ENCODE data around the gene TBX4.

The TBX4 gene

DNA sequence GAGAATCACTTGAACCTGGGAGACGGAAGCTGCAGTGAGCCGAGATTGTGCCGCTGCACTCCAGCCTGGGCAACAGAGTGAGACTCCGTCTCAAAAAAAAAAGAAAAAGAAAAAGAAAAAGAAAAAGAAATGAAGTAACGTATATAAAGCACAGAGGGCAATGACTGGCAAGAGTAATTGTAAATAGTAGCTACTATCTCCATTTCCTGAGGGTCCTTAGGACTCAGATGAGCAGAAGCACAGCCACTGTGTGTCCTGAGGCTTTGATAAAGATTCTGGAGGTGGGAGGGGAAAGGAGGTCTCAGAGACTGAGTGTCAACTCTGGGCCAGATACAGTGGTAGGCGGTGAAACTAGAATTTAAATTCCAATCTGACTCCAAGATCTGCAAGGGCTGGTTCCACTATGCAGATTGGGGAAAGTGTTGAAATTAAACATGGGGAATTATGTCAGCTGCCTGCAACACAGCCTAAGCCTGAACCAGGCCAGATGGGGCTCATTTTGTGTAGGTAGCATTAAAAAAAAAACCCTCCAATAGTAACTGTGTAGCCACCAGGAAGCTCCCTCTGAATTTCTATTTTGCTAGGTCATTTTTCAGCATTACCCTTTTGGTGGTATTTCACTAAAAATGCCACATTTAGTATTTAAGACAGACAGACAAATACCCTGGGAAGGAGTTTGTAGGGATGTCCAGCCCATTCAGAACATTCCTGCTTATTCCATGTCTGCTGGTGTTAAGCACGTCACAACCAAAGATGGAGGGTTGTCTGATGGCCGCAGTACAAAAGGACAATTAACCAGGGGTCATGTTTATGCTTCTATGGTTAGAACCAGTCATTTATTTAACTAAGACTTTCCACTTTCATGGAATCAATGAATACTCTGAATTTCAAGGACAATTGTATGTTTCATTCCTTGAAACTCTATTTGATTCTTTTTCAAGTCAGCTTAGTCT lies 46.1 kb downstream of the TBX4 start:
- TF ChIP-seq TARDBP (IDR thresholded peaks at IDR 0.05) (no peak), L3MBTL2 (conservative IDR thresholded peaks at IDR 0.05) (no peak), ARNT (IDR thresholded peaks at IDR 0.05) (no peak), FOXA1 (IDR thresholded peaks at IDR 0.05) (no peak), ELF4 (IDR thresholded peaks at IDR 0.05) (no peak), ZNF384 (IDR thresholded peaks at IDR 0.05) (no peak)
- TF ChIP-seq, protein P1, sequence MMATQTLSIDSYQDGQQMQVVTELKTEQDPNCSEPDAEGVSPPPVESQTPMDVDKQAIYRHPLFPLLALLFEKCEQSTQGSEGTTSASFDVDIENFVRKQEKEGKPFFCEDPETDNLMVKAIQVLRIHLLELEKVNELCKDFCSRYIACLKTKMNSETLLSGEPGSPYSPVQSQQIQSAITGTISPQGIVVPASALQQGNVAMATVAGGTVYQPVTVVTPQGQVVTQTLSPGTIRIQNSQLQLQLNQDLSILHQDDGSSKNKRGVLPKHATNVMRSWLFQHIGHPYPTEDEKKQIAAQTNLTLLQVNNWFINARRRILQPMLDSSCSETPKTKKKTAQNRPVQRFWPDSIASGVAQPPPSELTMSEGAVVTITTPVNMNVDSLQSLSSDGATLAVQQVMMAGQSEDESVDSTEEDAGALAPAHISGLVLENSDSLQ (IDR thresholded peaks at IDR 0.05): no peak
- no peak for DNase-seq (ENCODE audit: extremely low spot score)
- ChIA-PET CTCF (interaction anchor here (0.5 to 2.7 kb wide), 4 partner anchors 12 to 1338 kb away, joined by 3 to 10 read pairs (median 4); no protein-coding TSS in a partner anchor), POLR2A (interaction anchor here (4.5 kb wide), 1 partner anchor 13 kb away, joined by 27 read pairs; no protein-coding TSS in a partner anchor)

DNA sequence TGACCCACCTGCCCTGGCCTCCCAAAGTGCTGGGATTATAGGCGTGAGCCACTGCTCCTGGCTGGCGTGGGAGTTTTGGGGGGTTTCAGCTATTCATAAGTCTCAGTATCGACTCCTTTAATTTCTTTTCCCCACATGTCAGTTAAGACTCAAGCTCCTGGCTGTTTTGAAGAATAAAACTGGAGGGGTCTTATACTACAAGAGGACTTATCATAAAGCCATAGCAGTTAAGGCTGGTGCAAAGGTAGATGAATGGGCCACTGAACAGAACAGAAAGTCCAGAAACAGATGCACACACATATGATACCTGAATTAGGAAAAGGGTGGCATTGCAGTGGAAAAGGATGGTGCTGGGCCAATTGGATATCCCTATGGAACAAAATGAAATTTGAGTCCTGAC lies 47.4 kb downstream of the TBX4 start:
- POLR2A ChIA-PET: no interaction called here
- no peak for DNase-seq (ENCODE audit: extremely low spot score)
- CTCF ChIA-PET: interaction anchor here (1.5 kb wide), 1 partner anchor 13 kb away, joined by 4 read pairs; no protein-coding TSS in a partner anchor
- TF ChIP-seq L3MBTL2 (conservative IDR thresholded peaks at IDR 0.05): no peak

DNA sequence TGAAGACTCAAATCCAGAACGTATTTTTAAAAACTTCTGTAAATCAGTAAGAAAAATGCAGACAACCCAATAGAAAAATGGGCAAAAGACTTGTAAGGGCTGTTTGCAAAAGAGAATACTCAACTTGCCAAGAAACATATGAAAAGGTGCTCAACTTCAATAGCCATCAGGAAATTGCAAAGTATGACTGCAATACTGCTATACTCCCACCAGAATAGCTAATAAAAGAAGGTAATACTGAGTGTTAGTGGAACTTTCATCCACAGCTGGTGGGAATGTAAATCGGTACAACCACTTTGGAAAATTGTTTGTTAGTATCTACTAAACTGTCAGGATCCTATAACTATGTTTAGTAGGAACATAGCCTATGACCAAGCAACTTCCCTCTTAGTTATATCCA lies 48.1 kb downstream of the TBX4 start:
- no peak for DNase-seq (ENCODE audit: extremely low spot score)
- ChIA-PET POLR2A (no interaction called here), CTCF (no interaction called here)
- TF ChIP-seq FOXK2 (IDR thresholded peaks at IDR 0.05): no peak
- TF ChIP-seq LEF1 (IDR thresholded peaks at IDR 0.05; ENCODE audit: borderline replicate concordance): no peak
- TF ChIP-seq ARNT (IDR thresholded peaks at IDR 0.05): no peak
- TF ChIP-seq CTBP1 (IDR thresholded peaks at IDR 0.05; ENCODE audit: borderline replicate concordance): no peak
- TF ChIP-seq ELF4 (IDR thresholded peaks at IDR 0.05): no peak
- TF ChIP-seq HDGF (IDR thresholded peaks at IDR 0.05; ENCODE audit: borderline replicate concordance): no peak

DNA sequence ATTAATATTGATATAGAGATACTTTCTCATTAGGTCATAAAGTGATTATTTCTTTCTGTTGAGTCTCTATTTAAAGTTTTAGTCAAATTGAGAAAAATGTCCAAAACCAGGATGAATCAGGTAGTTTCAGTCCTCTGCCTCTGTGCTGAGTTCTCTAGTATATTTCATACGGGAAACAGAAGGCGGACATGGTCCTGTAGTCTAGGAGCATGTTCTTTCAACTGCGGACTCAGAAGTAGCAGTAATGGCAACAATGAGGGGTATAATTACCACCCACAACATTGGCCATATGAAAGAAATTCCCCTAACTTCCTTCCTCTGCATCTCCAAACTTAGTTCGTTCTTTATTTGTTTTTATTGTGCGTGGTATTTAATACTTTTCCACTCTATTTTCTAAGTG lies 50.1 kb downstream of the TBX4 start:
- CTCF ChIA-PET: no interaction called here

DNA sequence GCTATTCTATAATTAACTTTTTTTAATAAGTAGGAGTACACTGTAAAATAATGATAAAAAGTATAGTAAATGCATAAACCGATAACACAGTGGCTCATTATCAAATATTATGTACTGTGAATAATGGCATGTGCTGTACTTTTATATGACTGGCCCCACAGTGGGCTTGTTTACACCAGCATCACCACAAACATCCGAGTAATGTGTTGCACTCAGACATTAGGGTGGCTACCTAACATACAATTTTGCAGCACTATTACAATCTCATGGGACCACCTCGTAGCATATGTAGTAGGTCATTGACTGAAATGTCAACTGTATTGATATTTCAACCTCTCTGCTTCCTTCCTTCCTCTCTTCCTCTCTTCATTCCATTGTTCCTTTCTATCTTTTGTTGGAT lies 51.7 kb downstream of the TBX4 start:
- ChIA-PET POLR2A (no interaction called here), CTCF (no interaction called here)
- TF ChIP-seq CTBP1 (IDR thresholded peaks at IDR 0.05; ENCODE audit: borderline replicate concordance): no peak
- no peak for DNase-seq (ENCODE audit: extremely low spot score)

More for the DNA sequence above, 50.1 kb downstream of the TBX4 start:
- DNase-seq (ENCODE audit: extremely low spot score): no peak
- no peak for TF ChIP-seq ZNF384 (IDR thresholded peaks at IDR 0.05)
- no peak for TF ChIP-seq ARNT (IDR thresholded peaks at IDR 0.05)
- no peak for TF ChIP-seq TARDBP (IDR thresholded peaks at IDR 0.05)
- no peak for TF ChIP-seq L3MBTL2 (conservative IDR thresholded peaks at IDR 0.05)
- no peak for TF ChIP-seq FOXM1 (IDR thresholded peaks at IDR 0.05; ENCODE audit: borderline replicate concordance)
- TF ChIP-seq, protein P1 (IDR thresholded peaks at IDR 0.05): no peak
- no peak for TF ChIP-seq SP1 (IDR thresholded peaks at IDR 0.05)
- TF ChIP-seq HDGF (IDR thresholded peaks at IDR 0.05; ENCODE audit: borderline replicate concordance): no peak
- TF ChIP-seq CTBP1 (IDR thresholded peaks at IDR 0.05; ENCODE audit: borderline replicate concordance): no peak
- no peak for TF ChIP-seq FOXA1 (IDR thresholded peaks at IDR 0.05)
- no peak for TF ChIP-seq NFRKB (IDR thresholded peaks at IDR 0.05)
- TF ChIP-seq SUZ12 (IDR thresholded peaks at IDR 0.05): no peak
- no peak for TF ChIP-seq BHLHE40 (IDR thresholded peaks at IDR 0.05; ENCODE audit: borderline replicate concordance)
- TF ChIP-seq LEF1 (IDR thresholded peaks at IDR 0.05; ENCODE audit: borderline replicate concordance): no peak
- TF ChIP-seq FOXK2 (IDR thresholded peaks at IDR 0.05): no peak
- TF ChIP-seq ELF4 (IDR thresholded peaks at IDR 0.05): no peak
- POLR2A ChIA-PET: no interaction called here

DNA sequence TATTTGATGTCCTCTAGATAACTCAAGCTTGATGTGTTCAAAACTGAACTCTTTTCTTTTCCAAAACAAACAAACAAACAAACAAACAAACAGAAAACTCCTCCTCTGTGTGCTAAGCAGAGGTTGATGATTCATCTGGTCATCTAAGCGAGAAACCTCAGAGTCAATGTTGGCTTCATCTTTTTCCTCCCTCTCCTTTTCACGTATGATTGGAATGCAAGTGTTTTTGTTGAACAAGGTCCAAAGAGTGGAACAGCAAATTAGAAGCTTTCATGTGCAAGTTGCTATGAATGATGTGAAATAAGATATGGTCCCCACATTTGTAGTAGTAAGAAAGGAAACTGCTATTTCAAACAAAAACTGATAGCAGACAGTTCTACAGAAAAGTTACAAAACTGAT lies 52.5 kb downstream of the TBX4 start:
- CTCF ChIA-PET: no interaction called here
- TF ChIP-seq CTBP1 (IDR thresholded peaks at IDR 0.05; ENCODE audit: borderline replicate concordance) (no peak), ARNT (IDR thresholded peaks at IDR 0.05) (no peak), TARDBP (IDR thresholded peaks at IDR 0.05) (no peak), HDGF (IDR thresholded peaks at IDR 0.05; ENCODE audit: borderline replicate concordance) (no peak), NFRKB (IDR thresholded peaks at IDR 0.05) (no peak), SP1 (IDR thresholded peaks at IDR 0.05) (no peak), FOXK2 (IDR thresholded peaks at IDR 0.05) (no peak), BHLHE40 (IDR thresholded peaks at IDR 0.05; ENCODE audit: borderline replicate concordance) (no peak), SUZ12 (IDR thresholded peaks at IDR 0.05) (no peak), FOXM1 (IDR thresholded peaks at IDR 0.05; ENCODE audit: borderline replicate concordance) (no peak), LEF1 (IDR thresholded peaks at IDR 0.05; ENCODE audit: borderline replicate concordance) (no peak), ZNF384 (IDR thresholded peaks at IDR 0.05) (no peak), ELF4 (IDR thresholded peaks at IDR 0.05) (no peak), L3MBTL2 (conservative IDR thresholded peaks at IDR 0.05) (no peak), FOXA1 (IDR thresholded peaks at IDR 0.05) (no peak)
- TF ChIP-seq, protein P1 (IDR thresholded peaks at IDR 0.05): no peak
- POLR2A ChIA-PET: no interaction called here
- DNase-seq (ENCODE audit: extremely low spot score): no peak
